GM12864 (cell line): ENCODE measurements around the gene RAB14.
A peak's percentile ranks its signal among the peaks of the same experiment; 100 is the strongest.

Experiments
- DNase-seq: peaks from one replicate; pipeline ENCODE4 v3.0.0-alpha.2; 2011; ENCODE audit warnings: low read depth
- H3K4me3 ChIP-seq: 2 replicates; pipeline ENCODE4 v1.5.1; 2011; ENCODE audit warnings: mild to moderate bottlenecking, low read depth, low read length, control low read depth
- TF ChIP-seq, protein P1 (sequence below): IDR thresholded peaks from 2 replicates; pipeline ENCODE4 v1.5.1; 2011; ENCODE audit warnings: low read depth, mild to moderate bottlenecking, moderate library complexity, low read length, control low read depth, inconsistent platforms; ENCODE audit errors: missing control alignments

RAB14 gene

DNA sequence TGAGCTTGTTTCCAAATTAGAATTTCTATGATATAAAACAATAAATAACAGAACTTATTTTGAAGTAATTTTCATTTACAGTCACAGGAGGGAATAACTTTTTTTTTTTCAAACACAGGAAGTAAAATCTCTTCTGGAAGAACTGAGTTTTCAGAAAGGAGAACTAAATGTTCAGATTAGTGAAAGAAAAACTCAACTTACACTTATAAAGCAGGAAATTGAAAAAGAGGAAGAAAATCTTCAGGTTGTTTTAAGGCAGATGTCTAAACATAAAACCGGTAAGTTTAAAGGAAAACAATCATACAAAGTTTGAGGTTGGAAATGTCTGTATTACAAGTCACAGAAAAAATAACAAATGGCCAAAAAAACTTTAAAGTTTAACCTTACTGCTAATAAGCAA lies 41.6 kb downstream of the RAB14 start:
- TF ChIP-seq, protein P1, sequence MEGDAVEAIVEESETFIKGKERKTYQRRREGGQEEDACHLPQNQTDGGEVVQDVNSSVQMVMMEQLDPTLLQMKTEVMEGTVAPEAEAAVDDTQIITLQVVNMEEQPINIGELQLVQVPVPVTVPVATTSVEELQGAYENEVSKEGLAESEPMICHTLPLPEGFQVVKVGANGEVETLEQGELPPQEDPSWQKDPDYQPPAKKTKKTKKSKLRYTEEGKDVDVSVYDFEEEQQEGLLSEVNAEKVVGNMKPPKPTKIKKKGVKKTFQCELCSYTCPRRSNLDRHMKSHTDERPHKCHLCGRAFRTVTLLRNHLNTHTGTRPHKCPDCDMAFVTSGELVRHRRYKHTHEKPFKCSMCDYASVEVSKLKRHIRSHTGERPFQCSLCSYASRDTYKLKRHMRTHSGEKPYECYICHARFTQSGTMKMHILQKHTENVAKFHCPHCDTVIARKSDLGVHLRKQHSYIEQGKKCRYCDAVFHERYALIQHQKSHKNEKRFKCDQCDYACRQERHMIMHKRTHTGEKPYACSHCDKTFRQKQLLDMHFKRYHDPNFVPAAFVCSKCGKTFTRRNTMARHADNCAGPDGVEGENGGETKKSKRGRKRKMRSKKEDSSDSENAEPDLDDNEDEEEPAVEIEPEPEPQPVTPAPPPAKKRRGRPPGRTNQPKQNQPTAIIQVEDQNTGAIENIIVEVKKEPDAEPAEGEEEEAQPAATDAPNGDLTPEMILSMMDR: no peak
- H3K4me3 ChIP-seq: no peak overlapping the region
- DNase-seq: no peak

DNA sequence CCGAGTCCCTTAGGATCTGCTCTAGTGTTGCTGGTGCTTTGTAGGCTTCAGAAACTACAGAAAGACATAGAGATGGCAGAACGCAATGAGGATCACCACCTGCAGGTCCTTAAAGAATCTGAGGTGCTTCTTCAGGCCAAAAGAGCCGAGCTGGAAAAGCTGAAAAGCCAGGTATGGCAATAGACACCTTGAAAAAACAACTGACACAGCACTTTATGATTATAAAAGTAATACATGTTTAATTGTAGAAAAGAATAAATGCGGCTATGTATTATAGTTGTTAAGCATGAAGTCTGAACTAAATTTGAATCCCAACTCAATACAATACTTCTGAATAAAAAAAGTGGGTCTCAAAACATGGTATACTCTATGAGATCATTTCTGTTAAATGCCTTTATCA lies 43.7 kb downstream of the RAB14 start:
- TF ChIP-seq, protein P1: no peak
- H3K4me3 ChIP-seq: no peak overlapping the region
- DNase-seq: no peak

DNA sequence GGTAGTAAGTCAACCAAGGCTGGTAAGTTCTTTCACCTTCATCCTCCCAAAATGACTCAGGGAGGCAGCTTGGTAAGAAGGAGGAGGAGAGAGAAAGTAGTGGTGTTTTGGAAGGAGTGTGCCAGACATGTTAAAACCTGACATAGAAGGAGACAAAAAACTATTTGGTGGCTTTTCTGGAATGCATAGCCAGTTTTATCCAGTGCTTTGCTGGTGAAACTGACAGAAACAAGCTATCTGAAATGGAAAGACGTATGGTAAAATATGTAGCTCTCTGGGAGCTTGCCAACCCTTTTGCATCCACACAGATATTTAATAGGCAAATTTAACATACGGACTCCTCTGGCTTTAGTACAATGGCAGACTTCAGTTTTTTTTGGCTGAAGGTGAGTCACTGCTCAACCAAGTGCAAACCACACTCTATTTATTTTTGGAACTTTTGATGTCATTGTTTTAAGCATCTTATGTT lies 45.4 kb downstream of the RAB14 start:
- TF ChIP-seq, protein P1: no peak
- peak; percentile 49 for DNase-seq
- no peak overlapping the region for H3K4me3 ChIP-seq

DNA sequence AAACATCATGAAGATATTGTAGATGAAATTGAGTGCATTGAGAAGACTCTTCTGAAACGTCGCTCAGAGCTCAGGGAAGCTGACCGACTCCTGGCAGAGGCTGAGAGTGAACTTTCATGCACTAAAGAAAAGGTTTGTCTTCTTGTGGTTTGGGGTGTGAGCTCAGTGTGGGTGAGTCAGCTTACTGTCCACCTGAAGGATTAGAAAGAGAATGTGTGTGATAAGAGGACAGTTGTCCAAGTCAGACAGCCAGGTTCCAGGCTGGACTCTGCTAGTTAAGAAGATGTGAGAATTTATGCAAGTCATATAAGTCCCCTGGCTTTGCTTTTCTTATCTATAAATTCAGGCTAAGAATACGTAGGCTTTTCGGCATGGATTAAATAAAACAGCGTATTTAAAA lies 46.9 kb downstream of the RAB14 start:
- no peak for DNase-seq
- no peak overlapping the region for H3K4me3 ChIP-seq
- TF ChIP-seq, protein P1: no peak

DNA sequence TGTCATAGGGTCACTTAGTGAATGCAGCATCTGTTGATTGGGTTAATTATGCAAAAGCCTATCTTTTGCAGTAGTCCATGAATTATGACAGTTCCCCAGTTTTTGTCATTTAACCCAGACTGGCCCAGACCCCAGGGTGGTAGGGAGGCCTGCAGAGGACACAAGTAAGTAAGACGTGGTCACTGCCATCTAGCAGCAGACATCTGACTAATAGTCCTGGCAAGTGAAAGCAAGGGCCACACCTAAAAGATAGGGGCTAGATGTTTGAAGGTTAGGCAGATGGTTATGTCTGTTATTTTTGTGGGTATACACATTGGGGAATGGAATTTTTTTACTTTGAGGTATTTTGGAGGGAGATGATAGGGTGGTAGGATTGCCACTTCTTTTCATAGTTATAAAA lies 48.0 kb downstream of the RAB14 start:
- TF ChIP-seq, protein P1: no peak
- H3K4me3 ChIP-seq: no peak overlapping the region
- no peak for DNase-seq

DNA sequence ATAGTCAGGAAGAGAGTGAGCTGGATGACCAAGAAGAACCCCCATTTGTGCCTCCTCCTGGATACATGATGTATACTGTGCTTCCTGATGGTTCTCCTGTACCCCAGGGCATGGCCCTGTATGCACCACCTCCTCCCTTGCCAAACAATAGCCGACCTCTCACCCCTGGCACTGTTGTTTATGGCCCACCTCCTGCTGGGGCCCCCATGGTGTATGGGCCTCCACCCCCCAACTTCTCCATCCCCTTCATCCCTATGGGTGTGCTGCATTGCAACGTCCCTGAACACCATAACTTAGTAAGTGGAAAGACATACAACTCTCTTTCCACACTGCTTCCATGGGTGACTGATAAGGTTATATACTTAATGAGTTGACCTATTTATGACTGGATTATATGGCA lies 51.5 kb downstream of the RAB14 start:
- TF ChIP-seq, protein P1: no peak
- DNase-seq: no peak
- H3K4me3 ChIP-seq: no peak overlapping the region

DNA sequence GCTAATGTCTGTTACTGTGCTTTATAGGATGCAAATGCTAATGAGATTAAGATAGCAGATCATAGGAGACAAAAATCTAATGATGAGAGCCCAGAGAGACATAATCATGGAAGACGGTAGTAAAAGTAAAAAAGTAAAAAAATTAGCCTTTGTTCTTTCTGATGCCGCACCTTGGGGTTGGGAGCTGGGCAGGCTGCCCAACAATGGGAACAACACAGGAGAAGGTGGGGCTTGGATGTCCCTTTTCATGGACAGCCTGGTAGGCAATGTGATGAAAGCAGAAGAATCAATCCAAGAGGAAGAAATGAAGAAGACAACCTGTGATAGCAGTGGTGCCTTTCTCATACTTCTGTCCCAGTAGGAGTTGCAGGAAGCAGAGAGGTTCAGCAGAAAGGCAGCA lies 57.2 kb downstream of the RAB14 start:
- no peak overlapping the region for H3K4me3 ChIP-seq
- DNase-seq: no peak
- TF ChIP-seq, protein P1: no peak
